SK-N-MC (cell line): ENCODE measurements around the gene GMDS.

Experiments
- EZH2 ChIP-seq: fragments of 200-600 bp; sonication (generic); IDR thresholded peaks from one replicate; pipeline ENCODE4 v1.6.1; 2017; ENCODE audit warnings: antibody characterized with exemption
- POLR2AphosphoS5 ChIP-seq: IDR thresholded peaks from 2 replicates; pipeline ENCODE4 v1.6.1; 2012; ENCODE audit warnings: mild to moderate bottlenecking, low read depth, low read length, borderline replicate concordance

DNA sequence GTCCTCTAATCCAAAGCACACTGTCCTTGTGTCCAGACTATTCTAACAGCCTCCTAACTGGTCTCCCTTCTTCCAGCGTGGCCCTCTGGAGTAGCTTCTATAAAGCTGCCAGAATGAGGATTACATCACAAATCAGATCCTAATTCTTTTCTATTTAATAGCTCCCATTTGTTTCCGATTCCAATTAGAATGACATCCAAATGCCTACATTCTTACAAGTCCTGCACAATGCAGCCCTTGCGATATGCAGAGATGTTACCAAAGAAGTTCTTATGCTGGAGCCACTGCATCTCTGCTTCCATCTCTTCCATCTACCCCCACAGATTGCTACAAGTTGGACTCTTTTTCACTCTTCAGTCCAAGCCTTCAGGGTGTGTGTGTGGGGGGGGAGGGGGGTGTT is 40.0 kb downstream of the GMDS start:
- TF ChIP-seq EZH2 = no peak
- no peak for TF ChIP-seq POLR2AphosphoS5
